Gastroesophageal sphincter (tissue), 4 donors: ENCODE data around the gene HAUS5. TPM values are rescaled to one million over a fixed set of nuclear protein-coding genes. Genes with fewer than 3 reads are reported as not detected.

Source experiments
- ATAC-seq: fragments of 150-250 bp; one replicate; pipeline ENCODE4 v1.9.1; 2016; ENCODE audit warnings: mild to moderate bottlenecking, moderate library complexity
- H3K27ac ChIP-seq, 4 donors: fragments of 200-600 bp; sonication (generic) in 3 of 4; 1 replicate in 3 of 4; 2 replicates in 1 of 4; pipeline ENCODE4 v1.5.1; 2016 to 2019
- H3K27me3 ChIP-seq: fragments of 200-600 bp; sonication (generic); one replicate; pipeline ENCODE4 v1.5.1; 2019
- H3K36me3 ChIP-seq, 2 donors: fragments of 200-600 bp; sonication (generic); one replicate each; pipeline ENCODE4 v1.5.1; 2019; ENCODE audit warnings: control low read depth in 1 of 2
- H3K4me1 ChIP-seq, 3 donors: fragments of 200-600 bp; sonication (generic); 1 replicate in 2 of 3; 2 replicates in 1 of 3; pipeline ENCODE4 v1.5.1; 2016 to 2019; ENCODE audit warnings: control low read depth in 2 of 3
- H3K4me3 ChIP-seq, 2 donors: fragments of 200-600 bp; sonication (generic); one replicate each; pipeline ENCODE4 v1.5.1; 2019; ENCODE audit warnings: mild to moderate bottlenecking in 1 of 2, moderate library complexity in 1 of 2
- H3K9me3 ChIP-seq, 3 donors: fragments of 200-600 bp; sonication (generic); one replicate each; pipeline ENCODE4 v1.5.1; 2017 to 2019; ENCODE audit warnings: control low read depth in 2 of 3
- CTCF ChIP-seq, 4 experiments: fragments of 200-600 bp in 2 of 4; fragments of 450-650 bp in 2 of 4; sonication (generic) in 1 of 4; IDR thresholded peaks; one replicate each; pipeline ENCODE4 v1.5.1; 2017 to 2019; ENCODE audit warnings: antibody characterized with exemption in 4 of 4, mild to moderate bottlenecking in 2 of 4, moderate library complexity in 2 of 4
- EP300 ChIP-seq: sonication (generic); formaldehyde crosslinking; IDR thresholded peaks from one replicate; pipeline ENCODE4 v1.6.1; 2017; ENCODE audit warnings: antibody characterized with exemption, mild to moderate bottlenecking
- POLR2A ChIP-seq, 2 donors: fragments of 450-650 bp; IDR thresholded peaks; one replicate each; pipeline ENCODE4 v1.6.1; 2017; ENCODE audit warnings: antibody characterized with exemption in 2 of 2, mild to moderate bottlenecking in 2 of 2, moderate library complexity in 1 of 2
- POLR2AphosphoS5 ChIP-seq: sonication (generic); formaldehyde crosslinking; IDR thresholded peaks from one replicate; pipeline ENCODE4 v1.6.1; 2017; ENCODE audit warnings: antibody characterized with exemption
- WGBS, 2 donors: methylation state at CpG; one replicate each; pipeline ENCODE4 v1.1.5; 2018; ENCODE audit warnings: low coverage in 1 of 2; 5-methylcytosine and 5-hydroxymethylcytosine counted together
- total RNA-seq, 4 donors: library from RNA; depleted of rRNA; stranded (reverse); fragments of >200 nt; gene quantifications; one replicate each; pipeline ENCODE4 v1.1.0, GENCODE V29; 2016

HAUS5 gene
- total RNA-seq, 4 donors from 2014 or later, result 3.9 to 8.7 (median 6.2) TPM

DNA sequence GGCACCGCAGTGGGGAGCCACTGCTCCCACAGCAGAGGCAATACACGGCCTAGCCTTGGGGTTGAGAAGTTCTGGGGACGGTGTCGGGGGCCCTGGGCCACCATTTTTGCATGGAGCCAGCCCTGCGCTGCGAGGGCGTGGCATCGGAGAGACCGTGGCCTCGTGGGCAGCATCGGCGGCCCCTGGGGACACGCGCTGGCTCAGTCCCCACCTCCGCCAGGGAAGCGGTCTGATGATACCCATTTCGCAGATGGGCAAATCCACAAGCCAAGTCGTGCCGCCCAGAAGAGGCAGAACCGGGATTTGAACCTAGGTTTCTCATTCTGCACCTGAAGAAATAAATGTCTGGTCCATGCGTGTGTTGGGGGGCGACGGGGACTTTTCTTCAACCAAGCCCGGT lies 52.6 kb downstream of the HAUS5 start:
- peaks cover 0 to 58% of the 10 kb centered on the region in 2 donors for H3K36me3 ChIP-seq
- no peak for TF ChIP-seq EP300
- TF ChIP-seq POLR2A (IDR thresholded peaks at IDR 0.05), result no peak
- no peak for TF ChIP-seq POLR2AphosphoS5
- TF ChIP-seq CTCF (IDR thresholded peaks at IDR 0.05), result no peak
- H3K27ac ChIP-seq, result no peak overlapping the region
- H3K4me3 ChIP-seq, result no peak overlapping the region
- H3K9me3 ChIP-seq, result no peaks in the 10 kb centered on the region
- ATAC-seq, result no peak
- H3K4me1 ChIP-seq, result no peaks in the 10 kb centered on the region
- 90 to 95% methylated on average over 7 to 10 of the region's 24 CpGs for WGBS, 2 donors
- no peaks in the 10 kb centered on the region for H3K27me3 ChIP-seq

DNA sequence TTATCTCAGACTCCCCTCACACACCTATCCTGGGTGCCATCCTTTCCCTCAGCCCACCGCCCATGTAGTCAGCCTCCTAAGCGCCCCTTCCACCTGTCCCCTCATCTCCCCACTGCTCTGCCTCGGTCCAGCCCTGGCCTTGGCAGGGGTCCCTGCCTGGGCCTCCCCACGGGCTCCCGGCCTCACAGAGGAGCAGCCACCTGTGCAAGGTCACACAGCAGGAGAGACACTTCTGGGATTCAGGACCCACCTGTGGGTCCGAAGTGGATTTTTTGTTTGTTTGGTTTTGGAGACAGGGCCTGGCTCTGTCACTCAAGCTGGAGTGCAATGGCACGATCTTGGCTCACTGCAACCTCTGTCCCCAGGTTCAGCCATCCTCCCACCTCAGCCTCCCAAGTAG lies 53.1 kb downstream of the HAUS5 start:
- peaks cover 0 to 53% of the 10 kb centered on the region in 2 donors for H3K36me3 ChIP-seq
- TF ChIP-seq CTCF (IDR thresholded peaks at IDR 0.05), result no peak
- TF ChIP-seq POLR2A (IDR thresholded peaks at IDR 0.05), result no peak
- no peak for TF ChIP-seq POLR2AphosphoS5
- no peak for TF ChIP-seq EP300

DNA sequence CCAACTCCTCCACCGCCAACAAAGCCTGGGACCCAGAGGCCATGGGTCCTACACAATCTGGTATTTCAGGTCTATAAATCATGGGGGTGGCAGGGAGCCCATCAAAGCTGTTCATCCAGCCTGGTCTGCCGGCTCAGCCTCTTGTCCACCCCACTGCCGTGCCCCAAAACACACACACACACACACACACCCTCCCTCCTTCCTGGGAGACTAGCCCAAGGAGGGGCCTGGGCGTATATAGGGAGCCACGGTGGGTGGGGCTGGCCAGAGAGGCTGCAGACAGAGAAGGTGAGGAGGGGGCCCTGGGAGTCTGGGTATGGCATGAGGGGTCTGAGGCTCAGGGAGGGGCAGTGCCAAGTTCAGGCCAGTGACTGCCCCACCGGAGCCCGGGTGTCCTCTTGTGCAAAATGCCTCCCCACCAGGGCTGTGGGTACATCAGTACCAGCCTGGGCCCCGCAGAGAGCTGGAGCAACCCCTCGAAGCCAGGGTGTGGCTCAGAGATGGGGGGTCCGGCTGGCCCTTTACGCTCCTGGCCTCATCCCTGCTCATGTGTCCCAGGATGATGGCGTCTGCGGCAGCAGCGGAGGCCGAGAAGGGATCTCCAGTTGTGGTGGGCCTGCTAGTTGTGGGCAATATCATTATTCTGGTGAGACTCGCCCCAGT lies 53.8 kb downstream of the HAUS5 start, which contains the start of gene UPK1A:
Gene UPK1A, plus strand, starts transcription at position 267 of the 663 bp plus-strand sequence. Its CDS starts 296 bp downstream, at position 563.
- Histone ChIP-seq H3K27me3 (no peaks in the 10 kb centered on the region), H3K36me3 (peaks cover 0 to 45% of the 10 kb centered on the region in 2 donors), H3K4me3 (no peak within 1 kb of the TSS), H3K27ac (no peak within 1 kb of the TSS), H3K4me1 (no peaks in the 10 kb centered on the region), H3K9me3 (no peaks in the 10 kb centered on the region)
- TF ChIP-seq POLR2AphosphoS5 (no peak), EP300 (no peak), POLR2A (IDR thresholded peaks at IDR 0.05) (no peak), CTCF (IDR thresholded peaks at IDR 0.05) (no peak)
- ATAC-seq, result peak; percentile 39
- 0% methylated on average over 1 to 2 of the region's 16 CpGs for WGBS, 2 donors

More for the DNA sequence above, 53.1 kb downstream of the HAUS5 start:
- Histone ChIP-seq H3K27ac (no peak overlapping the region), H3K9me3 (no peaks in the 10 kb centered on the region), H3K27me3 (no peaks in the 10 kb centered on the region), H3K4me3 (no peak overlapping the region), H3K4me1 (no peaks in the 10 kb centered on the region)
- 40 to 73% methylated on average over 1 to 5 of the region's 7 CpGs for WGBS, 2 donors
- no peak for ATAC-seq

GRCh38 chr19:35669566-35669965 lies 57.0 kb downstream of the HAUS5 start:
- WGBS, 2 donors, result 70 to 72% methylated on average over 2 to 4 of the region's 6 CpGs
- H3K27ac ChIP-seq, result no peak overlapping the region
- no peak for ATAC-seq
- peaks cover 0 to 14% of the 10 kb centered on the region in 2 donors for H3K36me3 ChIP-seq
- no peak overlapping the region for H3K4me3 ChIP-seq
- peaks cover 31% of the 10 kb centered on the region for H3K27me3 ChIP-seq
- no peaks in the 10 kb centered on the region for H3K9me3 ChIP-seq
- no peak for TF ChIP-seq EP300
- TF ChIP-seq POLR2A (IDR thresholded peaks at IDR 0.05), result no peak
- TF ChIP-seq POLR2AphosphoS5, result no peak
- no peak for TF ChIP-seq CTCF (IDR thresholded peaks at IDR 0.05)
- peaks cover 0 to 9% (median 0%) of the 10 kb centered on the region in 3 donors for H3K4me1 ChIP-seq

DNA sequence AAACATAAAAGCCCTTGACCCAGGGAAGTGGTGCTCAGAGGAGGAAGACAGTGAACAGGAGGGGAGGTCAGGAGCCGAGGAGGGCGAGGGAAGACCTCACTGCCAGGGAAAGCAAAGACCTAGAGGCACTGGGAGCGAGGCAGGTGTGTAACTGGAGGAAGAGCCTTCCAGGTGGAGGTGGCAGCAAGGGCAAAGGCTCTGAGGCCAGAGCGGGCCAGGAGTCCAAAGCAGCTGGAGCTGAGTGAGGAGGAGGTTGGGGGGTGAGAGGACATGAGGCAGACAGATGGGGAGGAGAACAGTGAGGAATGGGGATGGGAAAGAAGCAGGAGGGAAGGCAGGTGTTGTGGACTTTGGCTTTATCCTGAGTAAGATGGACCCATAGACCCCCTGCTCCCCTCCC lies 57.4 kb downstream of the HAUS5 start:
- no peak for TF ChIP-seq EP300
- no peak for TF ChIP-seq POLR2AphosphoS5
- no peak for TF ChIP-seq CTCF (IDR thresholded peaks at IDR 0.05)
- TF ChIP-seq POLR2A (IDR thresholded peaks at IDR 0.05), result no peak
- Histone ChIP-seq H3K9me3 (no peaks in the 10 kb centered on the region), H3K36me3 (peaks cover 0 to 9% of the 10 kb centered on the region in 2 donors), H3K4me1 (peaks cover 0 to 9% (median 0%) of the 10 kb centered on the region in 3 donors), H3K27ac (no peak overlapping the region), H3K4me3 (no peak overlapping the region), H3K27me3 (peaks cover 35% of the 10 kb centered on the region)
- no peak for ATAC-seq
- 64% methylated on average over 4 of the region's 4 CpGs; no CpG with 5 or more reads in 1 of the 2 donors for WGBS, 2 donors
